ENCODE measurements around the gene HLA-DQA1.
"Not testable (repeated sequence)": the region's sequence is repeated elsewhere in the genome, so short reads cannot be mapped to it uniquely, and the experiment has no call there.

The HLA-DQA1 gene

DNA sequence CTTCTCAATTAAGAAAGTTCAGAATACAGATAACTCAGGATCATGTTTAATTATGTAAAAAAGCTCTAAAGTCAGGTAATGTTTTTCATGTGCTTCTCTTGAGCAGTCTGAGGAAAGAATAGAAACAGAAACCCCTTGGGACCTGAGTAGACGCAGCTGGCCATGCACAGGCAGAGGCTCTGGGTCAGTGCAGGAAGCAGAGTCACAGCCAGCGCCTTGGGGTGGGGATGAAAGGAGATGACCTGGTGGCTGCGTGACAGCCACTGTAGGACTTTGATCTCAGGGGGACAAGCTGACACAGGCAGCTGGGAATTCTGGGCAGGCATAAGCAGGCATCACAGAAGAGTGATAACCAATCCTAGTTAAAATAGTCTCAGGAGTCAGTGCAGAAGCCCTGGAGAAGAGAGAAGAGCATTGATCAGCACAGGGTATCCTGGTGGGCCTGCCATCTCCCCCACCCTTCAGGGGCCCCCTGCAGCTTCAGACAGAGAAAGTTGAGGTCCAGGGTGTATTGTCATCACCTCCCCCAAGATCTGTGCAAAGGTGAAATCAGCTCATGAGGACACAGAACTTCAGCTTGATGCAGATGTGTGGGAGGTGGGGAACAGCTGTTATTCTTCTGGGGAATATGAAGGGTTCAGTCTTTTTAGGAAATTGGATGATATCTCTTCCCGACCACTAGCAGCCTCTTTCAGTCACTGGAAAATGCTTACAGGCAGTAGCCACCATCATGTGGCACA is 22.8 kb downstream of the HLA-DQA1 start:
- no peak for DNase-seq

- DNase-seq: no peak
Measured at GRCh38 chr6:32662099-32662498, 24.9 kb downstream of the HLA-DQA1 start.

GRCh38 chr6:32662836-32663235 is 25.6 kb downstream of the HLA-DQA1 start:
- DNase-seq: no peak

DNA sequence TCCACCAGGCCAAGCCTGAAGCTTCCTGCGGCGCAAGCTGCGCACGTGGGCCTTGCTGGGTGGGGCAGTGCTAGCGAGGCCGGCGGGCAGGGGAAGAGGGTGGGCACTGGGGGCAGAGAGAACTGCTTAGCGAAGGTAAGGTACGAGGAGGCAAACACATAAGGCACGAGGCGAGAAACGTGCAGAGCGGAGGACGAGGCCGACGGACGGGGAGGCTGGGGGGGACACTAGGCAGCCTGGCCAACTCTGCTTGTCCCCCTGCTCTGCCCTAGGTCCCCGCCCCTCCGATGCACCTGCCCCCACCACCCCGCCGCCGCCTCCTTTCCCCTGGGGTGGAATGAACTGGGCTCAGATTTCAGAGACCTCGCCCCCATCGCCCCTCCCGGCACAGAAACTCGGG is 27.1 kb downstream of the HLA-DQA1 start:
- DNase-seq: no peak

GRCh38 chr6:32664827-32665362 is 27.7 kb downstream of the HLA-DQA1 start:
- peak; percentile 73 for DNase-seq

DNA sequence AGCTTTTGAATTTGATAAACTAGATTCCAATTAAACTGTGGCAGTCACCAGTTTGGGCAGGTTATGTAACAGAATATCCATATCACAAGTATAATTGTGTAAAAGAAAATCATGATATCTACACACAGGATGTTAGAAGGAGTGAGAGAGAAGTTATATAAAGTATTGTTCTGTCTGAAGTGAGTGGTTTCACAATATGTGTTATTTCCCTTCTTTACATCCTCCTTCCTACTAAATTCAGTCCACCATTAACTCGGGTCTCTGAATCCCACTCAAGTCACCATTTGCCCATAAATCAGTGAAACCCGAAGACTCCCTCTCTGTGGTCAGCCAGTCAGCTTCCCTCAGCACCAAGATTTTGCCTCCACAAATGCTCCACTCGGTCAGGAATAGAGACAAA is 28.5 kb downstream of the HLA-DQA1 start:
- no peak for DNase-seq

GRCh38 chr6:32666420-32667300 is 29.5 kb downstream of the HLA-DQA1 start, which contains the start of gene HLA-DQB1:
Gene HLA-DQB1, minus strand, starts transcription at chr6:32666657. Its CDS starts 50 bp downstream, at chr6:32666607.
- peak; percentile 75 for DNase-seq

DNA sequence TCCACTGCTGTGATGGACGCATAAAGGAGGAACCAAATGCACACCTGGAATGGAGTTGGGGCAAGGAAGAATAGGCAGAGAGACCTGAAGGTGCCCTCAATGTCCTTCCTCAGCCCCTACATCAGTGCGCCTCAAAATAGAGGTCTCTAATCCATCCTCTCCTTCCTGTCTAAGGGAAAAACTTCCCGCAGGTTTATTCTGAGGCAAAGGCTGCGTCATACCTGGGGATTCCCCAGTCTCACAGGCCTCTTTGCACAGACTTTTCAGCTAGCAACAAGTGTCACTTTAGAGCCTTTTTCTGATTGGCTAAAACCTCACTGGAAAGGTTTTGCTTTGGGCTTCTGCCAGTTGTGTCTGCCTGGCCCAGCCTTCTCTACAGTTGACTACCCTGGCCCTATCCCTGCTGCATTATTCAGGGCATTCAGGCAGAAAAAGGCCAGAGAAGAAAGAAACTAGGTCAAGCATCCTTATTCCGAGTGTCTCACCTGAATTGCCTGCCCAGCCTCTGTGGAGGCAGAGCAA is 31.1 kb downstream of the HLA-DQA1 start:
- peak; percentile 74 for DNase-seq

DNA sequence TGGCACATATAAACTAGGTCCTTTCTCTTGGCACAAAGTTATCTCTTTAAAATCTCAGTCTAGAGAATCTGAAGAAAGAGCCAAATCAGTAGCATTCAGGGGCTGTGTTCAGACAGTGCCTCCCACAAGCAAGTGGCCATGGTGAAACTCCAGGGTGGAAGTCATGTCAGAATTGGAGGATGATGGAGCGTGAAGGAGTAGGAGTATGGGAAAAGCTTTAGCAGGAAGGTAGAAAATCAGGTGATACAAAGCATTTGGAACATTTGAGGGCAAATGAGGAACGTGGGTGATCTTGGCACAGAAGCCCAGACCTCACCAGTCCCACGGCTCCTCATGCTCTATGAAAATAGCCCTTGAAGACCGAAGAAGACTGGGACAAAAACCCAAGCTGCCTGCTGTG is 32.0 kb downstream of the HLA-DQA1 start:
- DNase-seq: no peak

GRCh38 chr6:32669893-32670292 is 32.7 kb downstream of the HLA-DQA1 start:
- no peak for DNase-seq

GRCh38 chr6:32671908-32672307 is 34.7 kb downstream of the HLA-DQA1 start:
- not testable (repeated sequence) for DNase-seq

DNA sequence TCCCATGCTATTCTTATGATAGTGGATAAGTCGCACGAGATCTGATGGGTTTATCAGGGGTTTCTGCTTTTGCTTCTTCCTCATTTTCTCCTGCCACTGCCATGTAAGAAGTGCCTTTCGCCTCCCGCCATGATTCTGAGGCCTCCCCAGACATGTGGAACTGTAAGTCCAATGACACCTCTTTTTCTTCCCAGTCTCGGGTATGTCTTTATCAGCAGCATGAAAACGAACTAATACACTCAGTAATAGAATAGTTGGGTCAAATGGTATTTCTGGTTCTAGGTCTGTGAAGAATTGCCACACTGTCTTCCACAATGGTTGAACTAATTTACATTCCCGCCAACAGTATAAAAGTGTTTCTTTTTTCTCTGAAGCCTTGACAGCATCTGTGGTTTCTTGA is 36.9 kb downstream of the HLA-DQA1 start:
- DNase-seq: not testable (repeated sequence)

DNA sequence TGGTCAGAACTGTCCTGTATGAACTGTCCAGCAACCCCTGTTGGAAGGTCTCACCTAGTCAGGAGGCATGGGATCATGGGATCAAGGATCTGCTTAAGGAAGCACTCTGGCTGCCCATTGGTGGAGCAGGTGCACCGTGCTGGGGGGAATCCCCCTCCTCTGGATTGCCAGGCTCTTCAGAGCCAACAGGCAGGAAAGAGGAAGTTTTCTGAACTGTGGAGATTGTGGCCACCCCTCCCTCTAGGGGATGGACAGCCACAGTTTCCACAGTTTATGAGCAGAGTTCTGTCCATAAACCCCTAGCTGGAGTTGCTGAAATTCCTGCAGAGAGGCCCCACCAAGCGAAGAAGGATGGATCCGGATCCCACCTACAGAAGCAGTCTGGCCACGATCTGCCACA is 42.3 kb downstream of the HLA-DQA1 start:
- no peak for DNase-seq

- DNase-seq: no peak
Measured at GRCh38 chr6:32680055-32680454, 42.8 kb downstream of the HLA-DQA1 start.

DNA sequence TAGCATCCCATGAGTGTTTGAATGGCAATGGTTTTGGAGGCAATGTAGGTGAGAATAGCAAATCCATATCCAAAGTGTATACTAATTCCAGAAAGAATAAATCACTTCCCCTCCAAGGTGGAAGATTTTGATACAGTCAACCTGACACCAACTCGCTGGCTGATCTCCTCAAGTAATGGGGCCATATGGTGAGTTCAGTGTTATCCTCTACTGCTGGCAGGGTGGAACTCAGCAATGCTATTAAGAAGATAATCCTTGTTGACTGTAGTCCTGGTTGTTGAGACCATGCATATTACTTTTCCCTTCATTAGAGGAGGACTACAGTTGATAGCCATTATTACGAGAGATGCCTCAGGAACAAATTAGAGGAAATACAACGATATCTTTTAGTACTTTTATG is 47.0 kb downstream of the HLA-DQA1 start:
- no peak for DNase-seq

DNA sequence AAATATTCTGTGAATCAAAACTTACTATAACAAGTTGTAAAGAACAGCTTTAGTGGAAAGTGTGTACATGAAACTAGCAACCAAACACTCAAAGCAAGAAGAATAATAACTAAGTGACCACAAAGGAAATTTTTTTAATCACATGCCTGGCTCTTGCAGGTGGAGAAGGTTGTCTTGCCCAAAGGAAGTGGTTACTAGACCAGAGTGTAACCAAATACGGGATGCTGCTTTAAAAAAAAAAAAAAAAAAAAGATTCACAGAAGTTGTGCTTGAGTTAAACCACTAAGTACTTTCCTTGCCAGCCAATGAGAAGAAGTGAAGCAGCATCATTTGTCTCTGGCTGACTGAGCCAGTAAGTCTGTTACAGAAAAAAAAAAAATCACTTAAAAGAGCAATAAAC is 48.4 kb downstream of the HLA-DQA1 start:
- DNase-seq: no peak

- no peak for DNase-seq
Measured at GRCh38 chr6:32689531-32690501, 52.6 kb downstream of the HLA-DQA1 start.

DNA sequence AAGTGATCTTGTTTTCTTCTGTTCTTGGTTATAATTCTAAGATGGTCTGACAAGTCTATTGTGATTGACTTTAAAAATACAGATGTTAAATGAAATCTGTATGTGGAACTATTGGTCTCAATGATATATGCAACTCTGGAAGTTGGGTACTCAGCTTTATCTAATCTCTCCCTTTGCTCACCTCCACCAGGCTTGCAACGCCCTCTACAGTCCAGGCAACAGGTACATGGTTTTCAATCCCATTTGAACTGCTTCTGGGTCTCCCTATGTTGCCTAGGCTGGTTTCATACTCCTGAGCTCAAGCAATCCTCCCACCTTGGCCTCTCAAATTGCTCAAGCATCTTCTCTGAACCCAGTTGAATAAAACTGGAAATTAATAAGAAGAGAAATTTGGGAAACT is 54.8 kb downstream of the HLA-DQA1 start:
- peak; percentile 67 for DNase-seq
